Smooth muscle cell (in vitro differentiated cells): ENCODE data around the gene SERPINB1. TPM values are rescaled to one million over a fixed set of nuclear protein-coding genes. Genes with fewer than 3 reads are reported as not detected.

Experiments used
- DNase-seq: peaks from one replicate; lab custom pipeline; 2025; ENCODE audit not compliant: unreplicated experiment; lab: John Stamatoyannopoulos, UW
- H2AFZ ChIP-seq: fragments of 200-600 bp; sonication (generic); 2 replicates; pipeline ENCODE4 v1.6.0; 2016; ENCODE audit warnings: antibody characterized with exemption, low read depth, mild to moderate bottlenecking
- H3F3A ChIP-seq: fragments of 200-600 bp; sonication (generic); 2 replicates; pipeline ENCODE4 v1.6.0; 2017; ENCODE audit warnings: antibody characterized with exemption, low read depth
- H3K27ac ChIP-seq: fragments of 200-600 bp; sonication (generic); 2 replicates; pipeline ENCODE4 v1.5.1; 2016; ENCODE audit warnings: low read depth, mild to moderate bottlenecking
- H3K27me3 ChIP-seq: fragments of 200-600 bp; sonication (generic); 2 replicates; pipeline ENCODE4 v1.6.1; 2016; ENCODE audit warnings: low read depth, mild to moderate bottlenecking
- H3K36me3 ChIP-seq: fragments of 200-600 bp; sonication (generic); 2 replicates; pipeline ENCODE4 v1.5.1; 2016; ENCODE audit warnings: low read depth
- H3K4me1 ChIP-seq: fragments of 200-600 bp; sonication (generic); 2 replicates; pipeline ENCODE4 v1.5.1; 2016; ENCODE audit warnings: low read depth
- H3K4me2 ChIP-seq: fragments of 200-600 bp; sonication (generic); 2 replicates; pipeline ENCODE4 v1.6.0; 2016; ENCODE audit warnings: mild to moderate bottlenecking
- H3K4me3 ChIP-seq: fragments of 200-600 bp; sonication (generic); 2 replicates; pipeline ENCODE4 v1.5.1; 2016; ENCODE audit warnings: mild to moderate bottlenecking
- H3K79me2 ChIP-seq: fragments of 200-600 bp; sonication (generic); 2 replicates; pipeline ENCODE4 v1.6.0; 2016; ENCODE audit warnings: low read depth, mild to moderate bottlenecking
- H3K9ac ChIP-seq: fragments of 200-600 bp; sonication (generic); 2 replicates; pipeline ENCODE4 v1.6.0; 2016; ENCODE audit warnings: low read depth
- H3K9me3 ChIP-seq: fragments of 200-600 bp; sonication (generic); replicated peaks from 2 replicates; pipeline ENCODE4 v1.5.1; 2016; ENCODE audit warnings: low read depth
- H4K20me1 ChIP-seq: fragments of 200-600 bp; sonication (generic); 2 replicates; pipeline ENCODE4 v1.6.0; 2016; ENCODE audit warnings: low read depth
- WGBS: methylation state at CpG from one replicate; pipeline ENCODE4 v1.1.7; 2016; ENCODE audit warnings: low lambda C conversion rate; 5-methylcytosine and 5-hydroxymethylcytosine counted together
- polyA plus RNA-seq: library from polyadenylated mRNA; unstranded; fragments of >200 nt; fragmentation: Nextera tagmentation; extraction: Ambion mirVana; gene quantifications from 2 replicates; pipeline ENCODE4 v1.2.1, GENCODE V29; 2016
- total RNA-seq: library from RNA; depleted of rRNA; stranded (reverse); fragments of >200 nt; gene quantifications from 2 replicates; pipeline ENCODE4 v1.2.3, GENCODE V29; 2014
- TF ChIP-seq, protein P1 (sequence below): fragments of 200-600 bp; sonication (generic); IDR thresholded peaks from 2 replicates; pipeline ENCODE4 v1.5.1; 2017; ENCODE audit warnings: borderline replicate concordance, mild to moderate bottlenecking, antibody characterized with exemption; ENCODE audit not compliant: insufficient read depth, poor library complexity, severe bottlenecking

SERPINB1 gene
- total and polyA plus RNA-seq, 2 experiments from 2014 or later = 10.5 to 17.7 TPM

DNA sequence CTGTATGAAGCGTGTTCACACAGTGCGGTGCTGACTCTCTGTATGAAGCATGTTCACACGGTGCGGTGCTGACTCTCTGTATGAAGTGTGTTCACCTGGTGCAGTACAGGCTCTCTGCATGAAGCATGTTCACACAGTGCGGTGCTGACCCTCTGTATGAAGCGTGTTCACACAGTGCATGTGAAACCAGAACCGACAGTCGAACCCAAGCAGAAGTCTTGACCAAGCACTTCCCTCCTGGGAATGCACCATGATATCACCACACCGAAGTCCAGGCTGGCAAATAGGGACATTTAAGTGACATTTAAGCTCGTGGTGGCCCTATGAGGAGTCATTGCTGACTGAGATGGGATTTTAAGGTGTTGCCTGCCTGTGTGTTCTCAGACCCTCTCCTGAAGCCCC, 11.3 kb upstream of the SERPINB1 start:
- Histone ChIP-seq H4K20me1 (no peaks in the 10 kb centered on the region), H3K4me2 (no peak overlapping the region), H3K36me3 (no peaks in the 10 kb centered on the region), H3K27ac (peak overlapping the region; percentile 88), H3K9ac (peak overlapping the region; percentile 72), H3F3A (peaks cover 14% of the 10 kb centered on the region), H3K9me3 (no peaks in the 10 kb centered on the region), H3K27me3 (no peaks in the 10 kb centered on the region), H3K4me3 (no peak overlapping the region), H2AFZ (no peak overlapping the region), H3K79me2 (no peaks in the 10 kb centered on the region), H3K4me1 (peaks cover 20% of the 10 kb centered on the region)
- WGBS = 83% methylated on average over 10 of the region's 10 CpGs
- TF ChIP-seq, protein P1, sequence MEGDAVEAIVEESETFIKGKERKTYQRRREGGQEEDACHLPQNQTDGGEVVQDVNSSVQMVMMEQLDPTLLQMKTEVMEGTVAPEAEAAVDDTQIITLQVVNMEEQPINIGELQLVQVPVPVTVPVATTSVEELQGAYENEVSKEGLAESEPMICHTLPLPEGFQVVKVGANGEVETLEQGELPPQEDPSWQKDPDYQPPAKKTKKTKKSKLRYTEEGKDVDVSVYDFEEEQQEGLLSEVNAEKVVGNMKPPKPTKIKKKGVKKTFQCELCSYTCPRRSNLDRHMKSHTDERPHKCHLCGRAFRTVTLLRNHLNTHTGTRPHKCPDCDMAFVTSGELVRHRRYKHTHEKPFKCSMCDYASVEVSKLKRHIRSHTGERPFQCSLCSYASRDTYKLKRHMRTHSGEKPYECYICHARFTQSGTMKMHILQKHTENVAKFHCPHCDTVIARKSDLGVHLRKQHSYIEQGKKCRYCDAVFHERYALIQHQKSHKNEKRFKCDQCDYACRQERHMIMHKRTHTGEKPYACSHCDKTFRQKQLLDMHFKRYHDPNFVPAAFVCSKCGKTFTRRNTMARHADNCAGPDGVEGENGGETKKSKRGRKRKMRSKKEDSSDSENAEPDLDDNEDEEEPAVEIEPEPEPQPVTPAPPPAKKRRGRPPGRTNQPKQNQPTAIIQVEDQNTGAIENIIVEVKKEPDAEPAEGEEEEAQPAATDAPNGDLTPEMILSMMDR = no peak
- no peak for DNase-seq

DNA sequence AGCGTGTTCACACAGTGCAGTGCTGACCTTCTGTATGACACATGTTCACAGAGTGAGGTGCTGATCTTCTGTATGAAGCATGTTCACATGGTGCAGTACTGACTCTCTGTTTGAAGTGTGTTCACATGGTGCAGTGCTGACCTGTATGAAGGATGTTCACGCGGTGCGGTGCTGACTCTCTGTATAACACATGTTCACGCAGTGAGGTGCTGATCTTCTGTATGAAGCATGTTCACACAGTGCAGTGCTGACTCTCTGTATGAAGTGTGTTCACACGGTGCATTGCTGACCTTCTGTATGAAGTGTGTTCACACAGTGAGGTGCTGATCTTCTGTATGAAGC, 10.8 kb upstream of the SERPINB1 start:
- Histone ChIP-seq H3K9ac (no peak overlapping the region), H4K20me1 (no peaks in the 10 kb centered on the region), H2AFZ (no peak overlapping the region), H3K27me3 (no peaks in the 10 kb centered on the region), H3K4me3 (no peak overlapping the region), H3K9me3 (no peaks in the 10 kb centered on the region), H3F3A (peaks cover 11% of the 10 kb centered on the region), H3K79me2 (no peaks in the 10 kb centered on the region), H3K36me3 (no peaks in the 10 kb centered on the region), H3K4me2 (no peak overlapping the region), H3K27ac (no peak overlapping the region), H3K4me1 (peaks cover 17% of the 10 kb centered on the region)
- TF ChIP-seq, protein P1 = no peak
- 82% methylated on average over 6 of the region's 6 CpGs for WGBS
- DNase-seq = no peak

DNA sequence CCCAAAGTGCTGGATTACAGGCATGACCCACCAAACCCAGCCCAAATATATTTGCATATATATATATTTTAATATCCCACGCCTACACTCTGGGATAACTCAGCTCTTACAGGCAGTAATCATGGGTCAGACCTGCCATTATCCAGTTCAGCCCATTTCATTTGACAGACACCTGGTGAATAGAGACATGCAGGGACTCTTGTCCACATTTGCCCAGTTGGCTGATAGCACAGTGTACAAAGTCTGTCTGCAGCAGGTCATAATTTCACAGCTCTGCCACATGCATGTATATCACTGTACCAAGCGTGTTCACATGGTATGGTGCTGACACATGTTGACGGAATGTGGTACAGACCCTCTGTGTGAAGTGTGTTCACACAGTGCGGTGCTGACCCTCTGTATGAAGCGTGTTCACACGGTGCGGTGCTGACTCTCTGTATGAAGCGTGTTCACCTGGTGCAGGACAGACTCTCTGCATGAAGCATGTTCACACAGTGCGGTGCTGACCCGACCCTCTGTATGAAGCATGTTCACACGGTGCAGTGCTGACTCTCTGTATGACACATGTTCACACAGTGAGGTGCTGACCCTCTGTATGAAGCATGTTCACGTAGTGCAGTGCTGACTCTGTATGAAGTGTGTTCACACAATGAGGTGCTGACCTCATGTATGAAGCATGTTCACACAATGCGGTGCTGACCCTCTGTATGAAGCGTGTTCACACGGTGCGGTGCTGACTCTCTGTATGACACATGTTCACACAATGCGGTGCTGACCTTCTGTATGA, 10.3 kb upstream of the SERPINB1 start:
- TF ChIP-seq, protein P1 = no peak

More for the DNA sequence above, 10.3 kb upstream of the SERPINB1 start:
- Histone ChIP-seq H3K36me3 (no peaks in the 10 kb centered on the region), H2AFZ (no peak overlapping the region), H3K27me3 (no peaks in the 10 kb centered on the region), H3K9me3 (no peaks in the 10 kb centered on the region), H3K79me2 (no peaks in the 10 kb centered on the region), H3F3A (peaks cover 7% of the 10 kb centered on the region), H4K20me1 (no peaks in the 10 kb centered on the region), H3K9ac (no peak overlapping the region), H3K4me2 (no peak overlapping the region), H3K4me3 (no peak overlapping the region), H3K27ac (no peak overlapping the region), H3K4me1 (peaks cover 16% of the 10 kb centered on the region)
- 97% methylated on average over 17 of the region's 17 CpGs for WGBS
- no peak for DNase-seq
